ENCODE results near the gene ZNF618. TPM values are rescaled to one million over a fixed set of nuclear protein-coding genes. Genes with fewer than 3 reads are reported as not detected.
"Not testable (repeated sequence)": the region's sequence is repeated elsewhere in the genome, so short reads cannot be mapped to it uniquely, and the experiment has no call there.

The ZNF618 gene
- total RNA-seq, 1 experiment from 2014 or later, result 1.2 TPM

DNA sequence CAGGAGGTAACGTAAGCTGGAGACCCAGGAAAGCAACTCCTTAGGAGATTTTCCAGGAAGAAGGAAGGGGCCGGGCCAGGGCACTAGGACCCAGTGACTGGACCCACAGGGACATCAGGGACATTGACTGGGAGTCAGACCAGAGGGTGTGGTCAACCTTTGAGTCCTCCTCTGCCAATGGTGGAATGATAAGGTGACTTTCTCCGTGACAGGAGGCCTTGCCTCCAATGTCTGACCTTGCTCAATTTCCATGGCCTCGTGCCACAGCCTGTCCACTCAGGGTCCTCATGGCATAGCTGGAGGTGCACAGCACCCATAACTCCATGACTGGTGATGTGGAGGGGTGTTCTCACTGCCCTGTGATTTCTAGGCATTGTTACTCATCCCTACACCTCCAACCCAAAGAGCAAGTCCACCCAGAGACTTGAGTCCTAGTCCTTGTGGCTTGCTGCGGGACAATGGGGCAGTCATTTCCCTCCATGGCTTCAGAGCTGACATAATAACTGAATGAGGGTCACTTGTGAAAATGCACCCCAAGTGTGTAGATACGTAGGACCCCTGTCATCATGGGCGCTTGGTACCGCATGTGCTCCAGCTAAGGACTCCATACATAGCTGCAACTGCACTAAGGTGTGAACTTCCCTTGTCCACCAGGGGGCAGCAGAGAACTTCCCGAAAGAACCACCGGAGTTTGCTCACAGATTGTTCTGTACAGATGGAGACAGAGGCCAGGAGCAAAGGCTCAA is 206.1 kb downstream of the ZNF618 start:
- H3K4me3 Mint-ChIP-seq (ENCODE audit: unreplicated experiment), result peak overlapping the region; percentile 31
- peaks cover 6% of the 10 kb centered on the region; the same call in 1 of the 2 replicates for H3K9me3 ChIP-seq
- peaks cover 40% of the 10 kb centered on the region for H3K4me1 Mint-ChIP-seq (ENCODE audit: low read depth, unreplicated experiment)
- no peaks in the 10 kb centered on the region for H3K9me3 Mint-ChIP-seq (ENCODE audit: unreplicated experiment)
- H3K36me3 Mint-ChIP-seq (ENCODE audit: insufficient read depth, unreplicated experiment), result peaks cover 5% of the 10 kb centered on the region
- peaks cover 52% of the 10 kb centered on the region for H3K4me1 ChIP-seq
- POLR2A ChIA-PET, result interaction anchor here (1.2 kb wide), 1 partner anchor 17 kb away, joined by 7 read pairs; the partner anchor contains the start of gene KIF12
- DNase-seq, result peak; percentile 92 to 93
- no peak overlapping the region for H3K4me3 ChIP-seq (ENCODE audit: low read depth, low read length)
- intact Hi-C loops (cut with micrococcal nuclease; ENCODE audit: unreplicated experiment), result loop anchor here (1.0 to 5.0 kb wide), 7 partner anchors 16 to 345 kb away; partner anchors contain the start of gene COL27A1
- no peaks in the 10 kb centered on the region for H3K27me3 Mint-ChIP-seq (ENCODE audit: insufficient read depth, unreplicated experiment)
- no peaks in the 10 kb centered on the region for H3K27me3 ChIP-seq (replicated peaks; ENCODE audit: control insufficient read depth, insufficient read depth, low read length)
- CTCF ChIA-PET, result interaction anchor here (0.5 to 2.7 kb wide), 28 partner anchors 9 to 943 kb away, joined by 3 to 37 read pairs (median 3); partner anchors contain the start of genes COL27A1 and KIF12
- 0 out of 2 replicates have a peak, but pooled peaks cover 2% of the 10 kb centered on the region for H3K36me3 ChIP-seq (ENCODE audit: control insufficient read depth, insufficient read depth, low read length)
- TF ChIP-seq, protein P1, sequence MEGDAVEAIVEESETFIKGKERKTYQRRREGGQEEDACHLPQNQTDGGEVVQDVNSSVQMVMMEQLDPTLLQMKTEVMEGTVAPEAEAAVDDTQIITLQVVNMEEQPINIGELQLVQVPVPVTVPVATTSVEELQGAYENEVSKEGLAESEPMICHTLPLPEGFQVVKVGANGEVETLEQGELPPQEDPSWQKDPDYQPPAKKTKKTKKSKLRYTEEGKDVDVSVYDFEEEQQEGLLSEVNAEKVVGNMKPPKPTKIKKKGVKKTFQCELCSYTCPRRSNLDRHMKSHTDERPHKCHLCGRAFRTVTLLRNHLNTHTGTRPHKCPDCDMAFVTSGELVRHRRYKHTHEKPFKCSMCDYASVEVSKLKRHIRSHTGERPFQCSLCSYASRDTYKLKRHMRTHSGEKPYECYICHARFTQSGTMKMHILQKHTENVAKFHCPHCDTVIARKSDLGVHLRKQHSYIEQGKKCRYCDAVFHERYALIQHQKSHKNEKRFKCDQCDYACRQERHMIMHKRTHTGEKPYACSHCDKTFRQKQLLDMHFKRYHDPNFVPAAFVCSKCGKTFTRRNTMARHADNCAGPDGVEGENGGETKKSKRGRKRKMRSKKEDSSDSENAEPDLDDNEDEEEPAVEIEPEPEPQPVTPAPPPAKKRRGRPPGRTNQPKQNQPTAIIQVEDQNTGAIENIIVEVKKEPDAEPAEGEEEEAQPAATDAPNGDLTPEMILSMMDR (IDR thresholded peaks at IDR 0.05; ENCODE audit: insufficient read depth in 1 of 2, low read depth in 1 of 2, low read length in 1 of 2, severe bottlenecking in 1 of 2, unreplicated experiment in 1 of 2), result peak; percentile 77 to 94
- no TSS peak for BruUV-seq (replicated peaks)
- H3K27ac Mint-ChIP-seq (ENCODE audit: unreplicated experiment), result peak overlapping the region; percentile 83

DNA sequence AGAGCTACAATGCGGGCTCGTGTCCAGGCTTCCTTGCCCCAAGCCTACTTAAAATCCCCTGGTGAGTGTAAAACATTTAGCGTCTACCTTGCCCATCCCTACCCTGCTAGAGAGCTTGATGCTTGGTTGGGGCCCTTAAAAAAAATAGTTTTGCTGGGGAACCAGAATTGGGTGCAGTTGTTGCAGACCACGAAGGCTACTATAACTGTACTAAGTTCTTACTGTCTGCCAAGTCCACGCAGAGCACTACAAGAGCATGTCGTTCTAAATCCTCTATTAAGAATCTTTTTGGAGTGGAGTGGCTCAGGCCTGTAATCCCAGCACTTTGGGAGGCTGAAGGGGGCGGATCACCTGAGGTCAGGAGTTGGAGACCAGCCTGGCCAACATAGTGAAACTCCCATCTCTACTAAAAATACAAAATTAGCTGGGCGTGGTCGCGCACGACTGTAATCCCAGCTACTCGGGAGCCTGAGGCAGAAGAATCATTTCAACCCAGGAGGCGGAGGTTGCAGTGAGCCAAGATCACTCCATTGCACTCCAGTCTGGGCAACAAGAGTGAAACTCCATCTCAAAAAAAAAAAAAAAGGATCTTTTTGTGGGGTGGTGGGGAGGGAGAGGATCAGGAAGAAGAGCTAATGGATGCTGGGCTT is 206.8 kb downstream of the ZNF618 start:
- H3K27ac Mint-ChIP-seq (ENCODE audit: unreplicated experiment), result peak overlapping the region; percentile 83
- not testable (repeated sequence) for DNase-seq; H3K4me3 ChIP-seq (ENCODE audit: low read depth, low read length); H3K9me3 Mint-ChIP-seq (ENCODE audit: unreplicated experiment); H3K27me3 Mint-ChIP-seq (ENCODE audit: insufficient read depth, unreplicated experiment); H3K9me3 ChIP-seq; H3K36me3 ChIP-seq (ENCODE audit: control insufficient read depth, insufficient read depth, low read length); H3K36me3 Mint-ChIP-seq (ENCODE audit: insufficient read depth, unreplicated experiment); BruUV-seq (replicated peaks); H3K27me3 ChIP-seq (replicated peaks; ENCODE audit: control insufficient read depth, insufficient read depth, low read length)
- ChIA-PET CTCF (interaction anchor here (0.5 to 2.7 kb wide), 28 partner anchors 9 to 943 kb away, joined by 3 to 37 read pairs (median 4); partner anchors contain the start of genes COL27A1 and KIF12), POLR2A (interaction anchor here (1.2 kb wide), 1 partner anchor 17 kb away, joined by 7 read pairs; the partner anchor contains the start of gene KIF12)
- peaks cover 33% of the 10 kb centered on the region for H3K4me1 Mint-ChIP-seq (ENCODE audit: low read depth, unreplicated experiment)
- intact Hi-C loops (cut with micrococcal nuclease; ENCODE audit: unreplicated experiment), result loop anchor here (1.0 to 5.0 kb wide), 7 partner anchors 15 to 346 kb away; partner anchors contain the start of gene COL27A1
- TF ChIP-seq, protein P1 (IDR thresholded peaks at IDR 0.05; ENCODE audit: insufficient read depth in 1 of 2, low read depth in 1 of 2, low read length in 1 of 2, severe bottlenecking in 1 of 2, unreplicated experiment in 1 of 2), result peak in 1 of 2 experiments; percentile 3
- H3K4me3 Mint-ChIP-seq (ENCODE audit: unreplicated experiment), result peak overlapping the region; percentile 31
- H3K4me1 ChIP-seq, result peaks cover 51% of the 10 kb centered on the region

DNA sequence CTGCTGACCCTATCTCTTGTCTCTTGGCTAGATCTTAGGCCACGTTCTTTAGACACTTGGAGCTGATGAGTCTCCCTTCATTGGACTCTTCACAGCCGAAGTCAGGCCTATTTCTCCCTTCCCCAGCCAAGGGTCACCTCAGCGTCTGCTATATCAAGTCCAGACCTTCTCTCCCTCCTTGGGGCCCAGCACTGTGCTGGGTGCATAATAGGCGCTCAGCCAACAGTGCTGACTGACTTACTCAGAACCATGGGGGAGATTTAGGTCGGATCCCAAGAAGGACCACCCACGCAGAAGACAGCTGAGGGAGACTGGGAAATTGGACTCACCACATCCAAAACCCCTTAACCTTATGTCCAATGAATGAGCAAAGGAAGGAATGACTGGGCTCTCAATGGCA is 207.6 kb downstream of the ZNF618 start:
- Histone ChIP-seq H3K36me3 (ENCODE audit: control insufficient read depth, insufficient read depth, low read length) (0 out of 2 replicates have a peak, but pooled peaks cover under 1% of the 10 kb centered on the region), H3K4me3 (ENCODE audit: low read depth, low read length) (no peak overlapping the region), H3K4me1 (peaks cover 43% of the 10 kb centered on the region), H3K9me3 (peaks cover 6% of the 10 kb centered on the region; the same call in 1 of the 2 replicates), H3K27me3 (replicated peaks; ENCODE audit: control insufficient read depth, insufficient read depth, low read length) (no peaks in the 10 kb centered on the region)
- H3K27me3 Mint-ChIP-seq (ENCODE audit: insufficient read depth, unreplicated experiment), result no peaks in the 10 kb centered on the region
- H3K4me1 Mint-ChIP-seq (ENCODE audit: low read depth, unreplicated experiment), result peaks cover 33% of the 10 kb centered on the region
- intact Hi-C loops (cut with micrococcal nuclease; ENCODE audit: unreplicated experiment), result loop anchor here (5.0 kb wide), 3 partner anchors 46 to 346 kb away; no protein-coding TSS in a partner anchor
- POLR2A ChIA-PET, result no interaction called here
- TF ChIP-seq, protein P1 (IDR thresholded peaks at IDR 0.05; ENCODE audit: insufficient read depth in 1 of 2, low read depth in 1 of 2, low read length in 1 of 2, severe bottlenecking in 1 of 2, unreplicated experiment in 1 of 2), result no peak
- CTCF ChIA-PET, result interaction anchor here (1.4 to 2.7 kb wide), 4 partner anchors 8 to 207 kb away, joined by 5 to 37 read pairs (median 8); partner anchors contain the start of gene KIF12
- H3K9me3 Mint-ChIP-seq (ENCODE audit: unreplicated experiment), result no peaks in the 10 kb centered on the region
- H3K4me3 Mint-ChIP-seq (ENCODE audit: unreplicated experiment), result no peak overlapping the region
- DNase-seq, result no peak
- no peak overlapping the region for H3K27ac Mint-ChIP-seq (ENCODE audit: unreplicated experiment)
- peaks cover 5% of the 10 kb centered on the region for H3K36me3 Mint-ChIP-seq (ENCODE audit: insufficient read depth, unreplicated experiment)
- BruUV-seq (replicated peaks), result no TSS peak
